Activated B cell treated with CpG ODN at 0.5 μM for 24 hours (primary cell): ENCODE measurements around the gene CBY2. TPM values are rescaled to one million over a fixed set of nuclear protein-coding genes. Genes with fewer than 3 reads are reported as not detected.

ENCODE experiments used
- ATAC-seq: fragments of 200-7000 bp; cut with Tn5 transposase; one replicate; pipeline ENCODE4 v1.10.0; 2021; ENCODE audit warnings: low read depth, mild to moderate bottlenecking, moderate library complexity
- CTCF ChIA-PET: fragments of 350-600 bp; sonication (Branson Sonifier 250); formaldehyde crosslinking; loops from one replicate; lab custom pipeline; 2021; ENCODE audit warnings: antibody characterized with exemption; lab: Charles Lee
- POLR2A ChIA-PET: fragments of 350-600 bp; sonication (Branson Sonifier 250); formaldehyde crosslinking; loops from one replicate; lab custom pipeline; 2021; ENCODE audit warnings: antibody characterized with exemption; lab: Charles Lee
- DNase-seq: peaks from one replicate; pipeline ENCODE4 v3.0.0; 2022
- H3K27ac Mint-ChIP-seq: one replicate; pipeline ENCODE4 v1.8.0; 2020; ENCODE audit warnings: mixed read lengths
- H3K27me3 Mint-ChIP-seq: one replicate; pipeline ENCODE4 v1.8.0; 2021; ENCODE audit warnings: mixed read lengths
- H3K36me3 Mint-ChIP-seq: one replicate; pipeline ENCODE4 v1.8.0; 2021; ENCODE audit warnings: low read depth, mixed read lengths
- H3K4me1 Mint-ChIP-seq: one replicate; pipeline ENCODE4 v1.8.0; 2021; ENCODE audit warnings: mixed read lengths
- H3K4me3 Mint-ChIP-seq: one replicate; pipeline ENCODE4 v1.8.0; 2020; ENCODE audit warnings: mild to moderate bottlenecking, mixed read lengths
- H3K9me3 Mint-ChIP-seq: one replicate; pipeline ENCODE4 v1.8.0; 2020; ENCODE audit warnings: mixed read lengths
- CTCF ChIP-seq: fragments of 200-600 bp; IDR thresholded peaks from one replicate; pipeline ENCODE4 v1.8.0; 2022; ENCODE audit warnings: antibody characterized with exemption, mild to moderate bottlenecking
- intact Hi-C: fragments of 100-400 bp; cut with micrococcal nuclease; formaldehyde crosslinking; loops from one replicate; pipeline ENCODE4 v1.15.1; 2024
- total RNA-seq: library from RNA; stranded (reverse); gene quantifications from 2 replicates; pipeline ENCODE4 v1.2.3, GENCODE V29; 2022

CBY2 gene
- total RNA-seq, 1 donor from 2014 or later: not detected

DNA sequence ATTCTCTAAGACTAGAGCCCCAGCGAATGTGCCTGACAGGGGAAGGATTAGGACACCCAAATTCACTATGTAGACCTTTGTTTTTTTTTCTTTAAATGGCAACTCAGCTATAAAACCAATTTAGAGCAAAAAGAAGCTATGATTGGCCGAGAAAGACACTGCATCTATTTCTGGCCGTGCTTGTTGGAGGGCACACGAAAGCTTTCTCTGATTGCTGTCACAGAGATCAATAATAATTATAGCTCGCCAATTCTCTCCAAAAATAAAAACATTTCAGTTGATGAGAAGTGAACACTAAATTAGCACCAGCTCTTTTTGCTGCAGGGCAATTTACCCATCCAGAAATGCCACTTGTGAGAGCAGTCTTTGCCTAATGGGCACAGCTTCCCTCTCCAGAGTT is 31.2 kb downstream of the CBY2 start:
- Mint-ChIP-seq H3K27me3 (peaks cover 5% of the 10 kb centered on the region), H3K27ac (no peak overlapping the region), H3K36me3 (no peaks in the 10 kb centered on the region), H3K4me1 (no peaks in the 10 kb centered on the region), H3K9me3 (no peaks in the 10 kb centered on the region), H3K4me3 (no peak overlapping the region)
- intact Hi-C loops: no loop called here
- CTCF ChIA-PET: no interaction called here
- DNase-seq (no peak), ATAC-seq (no peak)
- TF ChIP-seq CTCF: no peak
- POLR2A ChIA-PET: no interaction called here

DNA sequence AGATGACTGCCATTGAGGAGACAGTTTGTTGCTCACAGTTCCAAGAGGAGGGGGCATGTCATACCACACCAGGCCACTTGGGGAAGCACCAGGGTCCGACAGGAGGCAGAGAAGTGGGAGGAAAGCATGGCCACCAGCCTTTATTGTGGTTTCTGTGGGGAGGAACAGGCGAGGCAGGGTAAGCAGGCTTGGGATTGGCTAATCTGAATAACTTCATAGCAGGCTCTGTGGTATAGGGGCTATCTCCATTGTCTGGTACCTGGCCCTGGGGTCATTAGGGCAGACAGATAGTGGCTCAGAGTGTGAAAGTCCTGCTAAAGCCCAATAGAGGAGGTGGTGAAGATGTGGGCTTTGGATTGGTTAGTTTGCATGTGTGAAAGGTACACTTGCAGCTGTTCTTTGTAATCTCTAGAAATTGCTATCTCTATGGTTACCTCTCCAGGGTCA is 35.5 kb downstream of the CBY2 start:
- Mint-ChIP-seq H3K36me3 (no peaks in the 10 kb centered on the region), H3K4me3 (no peak overlapping the region), H3K27ac (no peak overlapping the region), H3K9me3 (no peaks in the 10 kb centered on the region), H3K4me1 (no peaks in the 10 kb centered on the region), H3K27me3 (peaks cover 4% of the 10 kb centered on the region)
- intact Hi-C loops: no loop called here
- CTCF ChIA-PET: no interaction called here
- no peak for TF ChIP-seq CTCF
- ATAC-seq (no peak), DNase-seq (no peak)
- POLR2A ChIA-PET: no interaction called here

- CTCF ChIA-PET: no interaction called here
- no peak for TF ChIP-seq CTCF
- H3K27me3 Mint-ChIP-seq: peaks cover 4% of the 10 kb centered on the region
- no peaks in the 10 kb centered on the region for H3K9me3 Mint-ChIP-seq
- POLR2A ChIA-PET: no interaction called here
- intact Hi-C loops: no loop called here
- no peak overlapping the region for H3K4me3 Mint-ChIP-seq
- H3K27ac Mint-ChIP-seq: no peak overlapping the region
- DNase-seq (no peak), ATAC-seq (no peak)
- no peaks in the 10 kb centered on the region for H3K36me3 Mint-ChIP-seq
- no peaks in the 10 kb centered on the region for H3K4me1 Mint-ChIP-seq
Measured at GRCh38 chr13:45742985-45743384, 40.9 kb downstream of the CBY2 start.

DNA sequence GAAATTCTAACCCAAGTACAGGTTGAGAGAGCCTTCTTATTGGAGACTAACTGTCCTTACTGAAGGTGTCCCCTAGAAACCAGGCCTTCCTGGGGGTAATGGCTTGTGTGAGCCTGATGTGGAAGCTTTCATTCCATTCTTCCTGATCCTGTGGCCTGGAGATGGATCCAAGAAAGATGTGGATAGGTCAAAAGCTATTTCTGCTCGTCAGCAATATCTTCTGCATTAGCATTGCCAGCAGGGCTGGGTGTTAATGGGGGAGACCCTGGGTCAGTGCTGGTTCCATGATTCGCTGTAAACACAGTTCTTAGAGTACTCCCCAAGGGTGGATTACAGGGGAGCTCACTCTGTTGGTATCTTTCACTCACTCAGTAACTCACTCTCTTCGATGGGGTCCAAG is 42.9 kb downstream of the CBY2 start:
- CTCF ChIA-PET: no interaction called here
- no peak overlapping the region for H3K4me3 Mint-ChIP-seq

GRCh38 chr13:45747071-45747470 is 45.0 kb downstream of the CBY2 start:
- intact Hi-C loops: no loop called here
- Mint-ChIP-seq H3K27ac (no peak overlapping the region), H3K4me1 (no peaks in the 10 kb centered on the region), H3K36me3 (no peaks in the 10 kb centered on the region), H3K27me3 (peaks cover 8% of the 10 kb centered on the region), H3K4me3 (no peak overlapping the region), H3K9me3 (no peaks in the 10 kb centered on the region)
- no peak for ATAC-seq
- ChIA-PET POLR2A (no interaction called here), CTCF (no interaction called here)
- no peak for TF ChIP-seq CTCF
- DNase-seq: no peak

More for the DNA sequence above, 42.9 kb downstream of the CBY2 start:
- no peak overlapping the region for H3K27ac Mint-ChIP-seq
- H3K9me3 Mint-ChIP-seq: no peaks in the 10 kb centered on the region
- no peaks in the 10 kb centered on the region for H3K4me1 Mint-ChIP-seq
- no peak for DNase-seq
- ATAC-seq: no peak
- intact Hi-C loops: no loop called here
- POLR2A ChIA-PET: no interaction called here
- peaks cover 6% of the 10 kb centered on the region for H3K27me3 Mint-ChIP-seq
- no peak for TF ChIP-seq CTCF
- no peaks in the 10 kb centered on the region for H3K36me3 Mint-ChIP-seq
